HepG2 (cell line): ENCODE measurements around the gene BIK. TPM values are rescaled to one million over a fixed set of nuclear protein-coding genes. Genes with fewer than 3 reads are reported as not detected.

Source experiments
- CREB1 ChIP-seq, 2 experiments: fragments of 450-650 bp in 1 of 2; IDR thresholded peaks; 2 replicates each; pipeline ENCODE4 v1.6.1; 2016 to 2017; ENCODE audit warnings: control low read depth in 1 of 2, mild to moderate bottlenecking in 1 of 2, missing compliant biosample characterization in 1 of 2, missing genetic modification characterization in 1 of 2
- ETV6 ChIP-seq: sonication (generic); formaldehyde crosslinking; conservative IDR thresholded peaks from 2 replicates; pipeline ENCODE4 v1.4.0; 2020; ENCODE audit warnings: missing genetic modification reagents
- EZH2 ChIP-seq: conservative IDR thresholded peaks from 2 replicates; pipeline ENCODE4 v1.6.1; 2012; ENCODE audit warnings: mild to moderate bottlenecking, low read depth, low read length, moderate library complexity
- HIVEP1 ChIP-seq: sonication (generic); formaldehyde crosslinking; IDR thresholded peaks from 2 replicates; pipeline ENCODE4 v1.4.0; 2020; ENCODE audit warnings: mild to moderate bottlenecking, missing genetic modification reagents
- KDM4B ChIP-seq: sonication (generic); formaldehyde crosslinking; IDR thresholded peaks from 2 replicates; pipeline ENCODE4 v1.4.0; 2020; ENCODE audit warnings: missing genetic modification reagents
- KDM5B ChIP-seq: sonication (generic); formaldehyde crosslinking; IDR thresholded peaks from 2 replicates; pipeline ENCODE4 v1.4.0; 2020; ENCODE audit warnings: missing genetic modification reagents, mild to moderate bottlenecking, borderline replicate concordance
- NFYB ChIP-seq: sonication (generic); formaldehyde crosslinking; IDR thresholded peaks from 2 replicates; pipeline ENCODE4 v1.4.0; 2020; ENCODE audit warnings: missing genetic modification reagents
- SPEN ChIP-seq: sonication (generic); formaldehyde crosslinking; IDR thresholded peaks from 2 replicates; pipeline ENCODE4 v1.5.1; 2020; ENCODE audit warnings: low read depth, mild to moderate bottlenecking, missing genetic modification reagents
- TBX2 ChIP-seq: sonication (generic); formaldehyde crosslinking; IDR thresholded peaks from 2 replicates; pipeline ENCODE4 v1.5.0; 2020; ENCODE audit warnings: missing genetic modification reagents, mild to moderate bottlenecking, borderline replicate concordance
- TRIM24 ChIP-seq: sonication (generic); formaldehyde crosslinking; IDR thresholded peaks from 2 replicates; pipeline ENCODE4 v1.8.0; 2022; ENCODE audit warnings: mild to moderate bottlenecking, missing genetic modification reagents
- ZBTB10 ChIP-seq: sonication (generic); formaldehyde crosslinking; IDR thresholded peaks from 2 replicates; pipeline ENCODE4 v1.4.0; 2020; ENCODE audit warnings: missing genetic modification reagents, borderline replicate concordance
- ZBTB8A ChIP-seq: sonication (generic); formaldehyde crosslinking; IDR thresholded peaks from 2 replicates; pipeline ENCODE4 v1.4.0; 2020; ENCODE audit warnings: mild to moderate bottlenecking, low read depth, missing genetic modification reagents, borderline replicate concordance
- ZFP37 ChIP-seq: sonication (generic); formaldehyde crosslinking; IDR thresholded peaks from 2 replicates; pipeline ENCODE4 v1.4.0; 2020; ENCODE audit warnings: missing genetic modification reagents, borderline replicate concordance
- ZNF577 ChIP-seq: sonication (generic); formaldehyde crosslinking; IDR thresholded peaks from 2 replicates; pipeline ENCODE4 v1.4.0; 2020; ENCODE audit warnings: mild to moderate bottlenecking, low read depth, missing genetic modification reagents, borderline replicate concordance
- ZNF598 ChIP-seq: sonication (generic); formaldehyde crosslinking; IDR thresholded peaks from 2 replicates; pipeline ENCODE4 v1.5.1; 2020; ENCODE audit warnings: mild to moderate bottlenecking, missing genetic modification reagents, borderline replicate concordance
- ZNF660 ChIP-seq: sonication (generic); formaldehyde crosslinking; IDR thresholded peaks from 2 replicates; pipeline ENCODE4 v1.5.1; 2020; ENCODE audit warnings: mild to moderate bottlenecking, low read depth, missing genetic modification reagents, borderline replicate concordance
- ZNF672 ChIP-seq: sonication (generic); formaldehyde crosslinking; IDR thresholded peaks from 2 replicates; pipeline ENCODE4 v1.8.1; 2022; ENCODE audit warnings: missing genetic modification reagents
- ZNF709 ChIP-seq: sonication (generic); formaldehyde crosslinking; IDR thresholded peaks from 2 replicates; pipeline ENCODE4 v1.5.0; 2020; ENCODE audit warnings: mild to moderate bottlenecking, missing genetic modification reagents
- polyA plus RNA-seq, 8 experiments: library from polyadenylated mRNA; depleted of rRNA in 3 of 8; stranded (reverse) in 7 of 8; unstranded in 1 of 8; fragments of >200 nt; fragmentation: Illumina TruSeq in 4 of 8; extraction: Trizol in 4 of 8; gene quantifications; 2 replicates each; pipeline versions ENCODE4 v1.2.1 to v1.2.3, GENCODE V29; 2011 to 2016; ENCODE audit warnings: low read depth in 4 of 8, missing spikeins in 1 of 8, mixed read lengths in 1 of 8; ENCODE audit not compliant: insufficient read depth in 1 of 8
- total RNA-seq, 5 experiments: library from RNA; depleted of rRNA; stranded (reverse); fragments of >200 nt; fragmentation: Illumina TruSeq; extraction: Trizol; gene quantifications; 2 replicates each; pipeline ENCODE4 v1.2.3, GENCODE V29; 2016; ENCODE audit warnings: low read depth in 1 of 5
- TF ChIP-seq, protein P1 (sequence below): IDR thresholded peaks from 2 replicates; pipeline ENCODE4 v1.6.1; 2016; ENCODE audit warnings: mild to moderate bottlenecking
- TF ChIP-seq, protein P2 (sequence below): sonication (generic); formaldehyde crosslinking; IDR thresholded peaks from 2 replicates; pipeline ENCODE4 v1.5.1; 2020; ENCODE audit warnings: mild to moderate bottlenecking, missing genetic modification reagents, moderate library complexity

BIK gene
- total and polyA plus RNA-seq, 2 of the 13 experiments (the other 11 are each of a cell fraction or from before 2014, with no cell fraction given), result 0.54 to 0.80 TPM

DNA sequence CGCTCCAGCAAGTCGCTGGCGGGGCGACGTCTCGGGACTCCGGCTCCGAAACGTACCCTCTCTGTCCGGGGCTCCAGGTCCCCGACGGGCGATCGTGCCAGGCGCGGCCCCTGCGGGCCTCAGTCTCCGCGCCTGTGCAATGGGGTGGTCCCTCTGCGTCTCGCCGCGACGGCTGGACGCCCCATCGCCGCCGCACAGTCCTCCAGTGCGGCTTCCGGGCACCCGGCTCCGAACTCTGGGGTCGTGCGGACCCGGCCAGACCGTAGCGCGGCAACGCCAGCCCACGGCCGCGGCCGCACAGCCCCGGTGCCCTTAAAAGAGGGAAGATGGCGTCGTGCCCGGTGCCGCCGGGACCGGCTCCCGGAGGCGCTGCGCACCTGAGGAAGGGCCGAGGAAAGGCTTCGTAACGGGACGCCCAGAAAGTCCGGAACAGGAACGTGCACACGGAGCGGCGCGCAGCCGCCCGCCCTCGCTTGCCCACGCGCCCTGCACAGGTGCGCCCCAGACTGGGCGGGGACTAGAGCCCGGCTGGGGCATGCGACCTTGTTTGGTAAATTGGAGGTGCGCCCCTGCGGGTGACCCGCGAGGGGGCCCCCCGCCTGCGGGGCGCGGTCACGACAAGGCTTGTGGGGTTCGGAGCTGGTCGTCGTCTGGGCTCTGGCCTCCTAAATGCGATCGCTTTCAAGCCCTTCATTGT, 525 bp downstream of the BIK start (continued):
- no peak for TF ChIP-seq HIVEP1 (CRISPR knock-in tag)
- TF ChIP-seq SPEN (CRISPR knock-in tag), result peak; percentile 21; the same call in 1 of the 2 replicates
- TF ChIP-seq, protein P1, sequence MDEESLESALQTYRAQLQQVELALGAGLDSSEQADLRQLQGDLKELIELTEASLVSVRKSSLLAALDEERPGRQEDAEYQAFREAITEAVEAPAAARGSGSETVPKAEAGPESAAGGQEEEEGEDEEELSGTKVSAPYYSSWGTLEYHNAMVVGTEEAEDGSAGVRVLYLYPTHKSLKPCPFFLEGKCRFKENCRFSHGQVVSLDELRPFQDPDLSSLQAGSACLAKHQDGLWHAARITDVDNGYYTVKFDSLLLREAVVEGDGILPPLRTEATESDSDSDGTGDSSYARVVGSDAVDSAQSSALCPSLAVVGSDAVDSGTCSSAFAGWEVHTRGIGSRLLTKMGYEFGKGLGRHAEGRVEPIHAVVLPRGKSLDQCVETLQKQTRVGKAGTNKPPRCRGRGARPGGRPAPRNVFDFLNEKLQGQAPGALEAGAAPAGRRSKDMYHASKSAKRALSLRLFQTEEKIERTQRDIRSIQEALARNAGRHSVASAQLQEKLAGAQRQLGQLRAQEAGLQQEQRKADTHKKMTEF (CRISPR knock-in tag), result 0 out of 2 replicates have a peak, but pooled peaks have one; percentile 29
- no peak for TF ChIP-seq KDM4B
- peak; percentile 64; the same call in 1 of the 2 replicates for TF ChIP-seq TBX2 (CRISPR knock-in tag)
- no peak for TF ChIP-seq EZH2
- TF ChIP-seq ZNF577, result no peak
- no peak for TF ChIP-seq ZNF672 (CRISPR knock-in tag)
- no peak for TF ChIP-seq ZNF598 (CRISPR knock-in tag)
- TF ChIP-seq ZNF709 (CRISPR knock-in tag), result no peak
- no peak for TF ChIP-seq ZFP37 (CRISPR knock-in tag)
- no peak; the same call in 1 of the 2 replicates for TF ChIP-seq ETV6 (CRISPR knock-in tag)
- 0 out of 2 replicates have a peak, but pooled peaks have one; percentile 46 for TF ChIP-seq ZBTB10 (CRISPR knock-in tag)
- TF ChIP-seq TRIM24 (CRISPR knock-in tag), result no peak
- TF ChIP-seq ZNF660 (CRISPR knock-in tag), result no peak
- TF ChIP-seq, protein P2, sequence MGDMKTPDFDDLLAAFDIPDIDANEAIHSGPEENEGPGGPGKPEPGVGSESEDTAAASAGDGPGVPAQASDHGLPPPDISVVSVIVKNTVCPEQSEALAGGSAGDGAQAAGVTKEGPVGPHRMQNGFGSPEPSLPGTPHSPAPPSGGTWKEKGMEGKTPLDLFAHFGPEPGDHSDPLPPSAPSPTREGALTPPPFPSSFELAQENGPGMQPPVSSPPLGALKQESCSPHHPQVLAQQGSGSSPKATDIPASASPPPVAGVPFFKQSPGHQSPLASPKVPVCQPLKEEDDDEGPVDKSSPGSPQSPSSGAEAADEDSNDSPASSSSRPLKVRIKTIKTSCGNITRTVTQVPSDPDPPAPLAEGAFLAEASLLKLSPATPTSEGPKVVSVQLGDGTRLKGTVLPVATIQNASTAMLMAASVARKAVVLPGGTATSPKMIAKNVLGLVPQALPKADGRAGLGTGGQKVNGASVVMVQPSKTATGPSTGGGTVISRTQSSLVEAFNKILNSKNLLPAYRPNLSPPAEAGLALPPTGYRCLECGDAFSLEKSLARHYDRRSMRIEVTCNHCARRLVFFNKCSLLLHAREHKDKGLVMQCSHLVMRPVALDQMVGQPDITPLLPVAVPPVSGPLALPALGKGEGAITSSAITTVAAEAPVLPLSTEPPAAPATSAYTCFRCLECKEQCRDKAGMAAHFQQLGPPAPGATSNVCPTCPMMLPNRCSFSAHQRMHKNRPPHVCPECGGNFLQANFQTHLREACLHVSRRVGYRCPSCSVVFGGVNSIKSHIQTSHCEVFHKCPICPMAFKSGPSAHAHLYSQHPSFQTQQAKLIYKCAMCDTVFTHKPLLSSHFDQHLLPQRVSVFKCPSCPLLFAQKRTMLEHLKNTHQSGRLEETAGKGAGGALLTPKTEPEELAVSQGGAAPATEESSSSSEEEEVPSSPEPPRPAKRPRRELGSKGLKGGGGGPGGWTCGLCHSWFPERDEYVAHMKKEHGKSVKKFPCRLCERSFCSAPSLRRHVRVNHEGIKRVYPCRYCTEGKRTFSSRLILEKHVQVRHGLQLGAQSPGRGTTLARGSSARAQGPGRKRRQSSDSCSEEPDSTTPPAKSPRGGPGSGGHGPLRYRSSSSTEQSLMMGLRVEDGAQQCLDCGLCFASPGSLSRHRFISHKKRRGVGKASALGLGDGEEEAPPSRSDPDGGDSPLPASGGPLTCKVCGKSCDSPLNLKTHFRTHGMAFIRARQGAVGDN (CRISPR knock-in tag), result peak; percentile 68
- TF ChIP-seq KDM5B (CRISPR knock-in tag), result 0 out of 2 replicates have a peak, but pooled peaks have one; percentile 37
- TF ChIP-seq CREB1 (IDR thresholded peaks at IDR 0.05), result no peak
- TF ChIP-seq CREB1 (CRISPR knock-in tag; IDR thresholded peaks at IDR 0.05), result no peak
- TF ChIP-seq ZBTB8A (CRISPR knock-in tag), result peak; percentile 99
- no peak for TF ChIP-seq NFYB (CRISPR knock-in tag)
